H9 (cell line): ENCODE results near the gene ENTPD1. TPM values are rescaled to one million over a fixed set of nuclear protein-coding genes. Genes with fewer than 3 reads are reported as not detected.

Source experiments
- DNase-seq: peaks from one replicate; pipeline ENCODE4 v3.0.0-alpha.2; 2017
- H2AFZ ChIP-seq: one replicate; pipeline ENCODE4 v1.6.1; 2013; ENCODE audit warnings: mild to moderate bottlenecking, low read length, control low read depth, moderate library complexity
- H2AK5ac ChIP-seq: 2 replicates; pipeline ENCODE4 v1.6.1; 2013; ENCODE audit warnings: low read length, control low read depth, mixed read lengths; ENCODE audit not compliant: insufficient read length
- H2BK120ac ChIP-seq: one replicate; pipeline ENCODE4 v1.6.1; 2013; ENCODE audit warnings: low read depth, mild to moderate bottlenecking, low read length, control low read depth, inconsistent platforms; ENCODE audit not compliant: poor library complexity, severe bottlenecking
- H2BK12ac ChIP-seq: 2 replicates; pipeline ENCODE4 v1.6.1; 2013; ENCODE audit warnings: low read length, control low read depth, mixed read lengths, low read depth; ENCODE audit not compliant: insufficient read length
- H2BK15ac ChIP-seq: 2 replicates; pipeline ENCODE4 v1.6.1; 2013; ENCODE audit warnings: low read depth, low read length, control low read depth
- H2BK20ac ChIP-seq: one replicate; pipeline ENCODE4 v1.6.1; 2013; ENCODE audit warnings: low read depth, mild to moderate bottlenecking, low read length, control low read depth, inconsistent platforms; ENCODE audit not compliant: poor library complexity, severe bottlenecking
- H2BK5ac ChIP-seq: 2 replicates; pipeline ENCODE4 v1.6.1; 2013; ENCODE audit warnings: low read length, control low read depth, mixed read lengths; ENCODE audit not compliant: insufficient read length
- H3K14ac ChIP-seq: 2 replicates; pipeline ENCODE4 v1.6.1; 2013; ENCODE audit warnings: low read length, control low read depth; ENCODE audit not compliant: insufficient read depth
- H3K18ac ChIP-seq: 2 replicates; pipeline ENCODE4 v1.6.1; 2013; ENCODE audit warnings: low read depth, mild to moderate bottlenecking, mixed read lengths, low read length, control low read depth; ENCODE audit not compliant: insufficient read length
- H3K23ac ChIP-seq: 2 replicates; pipeline ENCODE4 v1.6.1; 2013; ENCODE audit warnings: low read length, control low read depth, mixed read lengths, low read depth; ENCODE audit not compliant: insufficient read length
- H3K23me2 ChIP-seq: 2 replicates; pipeline ENCODE4 v1.6.1; 2013; ENCODE audit warnings: low read depth, mild to moderate bottlenecking, mixed read lengths, low read length, control low read depth; ENCODE audit not compliant: insufficient read length, poor library complexity, severe bottlenecking
- H3K27ac ChIP-seq: 2 replicates; pipeline ENCODE4 v1.5.1; 2013; ENCODE audit warnings: low read length, control low read depth, mixed read lengths, low read depth; ENCODE audit not compliant: insufficient read length
- H3K27me3 ChIP-seq: 2 replicates; pipeline ENCODE4 v1.6.1; 2013; ENCODE audit warnings: low read length, control low read depth, inconsistent platforms; ENCODE audit not compliant: insufficient read depth
- H3K4ac ChIP-seq: 2 replicates; pipeline ENCODE4 v1.6.1; 2013; ENCODE audit warnings: low read depth, mild to moderate bottlenecking, control low read depth, inconsistent platforms, low read length, moderate library complexity
- H3K4me1 ChIP-seq: 2 replicates; pipeline ENCODE4 v1.6.1; 2013; ENCODE audit warnings: low read length, control low read depth, inconsistent platforms; ENCODE audit not compliant: insufficient read depth
- H3K4me2 ChIP-seq: 2 replicates; pipeline ENCODE4 v1.6.1; 2013; ENCODE audit warnings: low read length, control low read depth, mixed read lengths; ENCODE audit not compliant: insufficient read length, insufficient read depth
- H3K56ac ChIP-seq: 2 replicates; pipeline ENCODE4 v1.6.1; 2013; ENCODE audit warnings: low read depth, mild to moderate bottlenecking, mixed read lengths, low read length, control low read depth; ENCODE audit not compliant: insufficient read length
- H3K79me1 ChIP-seq: 2 replicates; pipeline ENCODE4 v1.6.1; 2013; ENCODE audit warnings: low read depth, mild to moderate bottlenecking, moderate library complexity, low read length, control low read depth, inconsistent platforms; ENCODE audit not compliant: insufficient read depth, poor library complexity, severe bottlenecking
- H3K79me2 ChIP-seq: 2 replicates; pipeline ENCODE4 v1.6.1; 2013; ENCODE audit warnings: low read length, control low read depth, inconsistent platforms; ENCODE audit not compliant: insufficient read depth
- H3K9ac ChIP-seq: 2 replicates; pipeline ENCODE4 v1.6.1; 2013; ENCODE audit warnings: low read length, control low read depth, mixed read lengths; ENCODE audit not compliant: insufficient read length; ENCODE audit errors: extremely low read depth
- H3K9me3 ChIP-seq: one replicate; pipeline ENCODE4 v1.6.1; 2013; ENCODE audit warnings: low read depth, low read length, inconsistent platforms; ENCODE audit not compliant: control insufficient read depth
- H3T11ph ChIP-seq: one replicate; pipeline ENCODE4 v1.6.1; 2013; ENCODE audit warnings: mild to moderate bottlenecking, low read length, control low read depth, inconsistent platforms
- H4K20me1 ChIP-seq: one replicate; pipeline ENCODE4 v1.6.1; 2013; ENCODE audit not compliant: control insufficient read depth, insufficient read length, insufficient read depth
- H4K5ac ChIP-seq: 2 replicates; pipeline ENCODE4 v1.6.1; 2013; ENCODE audit warnings: low read depth, mild to moderate bottlenecking, mixed read lengths, low read length, control low read depth; ENCODE audit not compliant: insufficient read length
- H4K8ac ChIP-seq: replicated peaks from 2 replicates; pipeline ENCODE4 v1.6.1; 2013; ENCODE audit warnings: low read length, control low read depth, mixed read lengths, low read depth; ENCODE audit not compliant: insufficient read length
- H4K91ac ChIP-seq: 2 replicates; pipeline ENCODE4 v1.6.1; 2013; ENCODE audit warnings: low read depth, mild to moderate bottlenecking, moderate library complexity, mixed read lengths, low read length, control low read depth; ENCODE audit not compliant: insufficient read length
- H3K27ac Mint-ChIP-seq, 3 experiments: 2 replicates in 2 of 3; 3 replicates in 1 of 3; pipeline ENCODE4 v1.8.0; 2020 to 2021; ENCODE audit warnings: mixed read lengths in 3 of 3, mild to moderate bottlenecking in 1 of 3, moderate library complexity in 1 of 3
- H3K27me3 Mint-ChIP-seq: 2 replicates; pipeline ENCODE4 v1.8.0; 2021; ENCODE audit warnings: low read depth, mild to moderate bottlenecking, moderate library complexity, mixed read lengths
- H3K36me3 Mint-ChIP-seq, 3 experiments: 2 replicates in 2 of 3; 3 replicates in 1 of 3; pipeline ENCODE4 v1.8.0; 2020 to 2021; ENCODE audit warnings: low read depth in 3 of 3, mixed read lengths in 3 of 3; ENCODE audit not compliant: insufficient read depth in 1 of 3
- H3K4me1 Mint-ChIP-seq, 2 experiments: 2 replicates each; pipeline ENCODE4 v1.8.0; 2020; ENCODE audit warnings: mixed read lengths in 2 of 2
- H3K4me3 Mint-ChIP-seq, 2 experiments: 2 replicates in 1 of 2; 3 replicates in 1 of 2; pipeline ENCODE4 v1.8.0; 2020 to 2021; ENCODE audit warnings: mild to moderate bottlenecking in 2 of 2, mixed read lengths in 2 of 2, moderate library complexity in 1 of 2
- H3K9me3 Mint-ChIP-seq, 2 experiments: 2 replicates in 1 of 2; 3 replicates in 1 of 2; pipeline ENCODE4 v1.8.0; 2020; ENCODE audit warnings: mild to moderate bottlenecking in 2 of 2, mixed read lengths in 2 of 2, moderate library complexity in 1 of 2
- CTCF ChIP-seq: fragments of 200-600 bp; sonication (generic); conservative IDR thresholded peaks from 3 replicates; pipeline ENCODE4 v1.8.0; 2021; ENCODE audit warnings: antibody characterized with exemption, mild to moderate bottlenecking
- WGBS: extraction: QIAGEN DNeasy Blood & Tissue Kit; methylation state at CpG from one replicate; pipeline ENCODE4 v1.1.7; 2013; ENCODE audit warnings: missing lambda C conversion rate, low lambda C conversion rate, mixed read lengths; ENCODE audit not compliant: insufficient read length; ENCODE audit errors: extremely low coverage; 5-methylcytosine and 5-hydroxymethylcytosine counted together
- total RNA-seq: library from RNA; stranded (reverse); gene quantifications from 2 replicates; pipeline ENCODE4 v1.2.1, GENCODE V29; 2021

The ENTPD1 gene
- total RNA-seq, 1 experiment from 2014 or later = 1.9 TPM

GRCh38 chr10:95792874-95793285, 36.9 kb downstream of the ENTPD1 start:
- no peaks in the 10 kb centered on the region for H3K9me3 ChIP-seq
- peaks cover 0 to under 1% of the 10 kb centered on the region in 2 experiments; a peak in 1 of 5 replicates for H3K9me3 Mint-ChIP-seq
- peaks cover 0 to 2% (median 0%) of the 10 kb centered on the region in 3 experiments; a peak in 1 of 7 replicates for H3K36me3 Mint-ChIP-seq
- no peak overlapping the region for H2BK20ac ChIP-seq
- H3K18ac ChIP-seq = no peak overlapping the region
- no peak overlapping the region for H2BK12ac ChIP-seq
- H3K79me1 ChIP-seq = no peaks in the 10 kb centered on the region
- H4K91ac ChIP-seq = no peak overlapping the region
- no peak overlapping the region for H3K4me3 Mint-ChIP-seq
- H3K9ac ChIP-seq = no peak overlapping the region
- H3K79me2 ChIP-seq = no peaks in the 10 kb centered on the region
- no peak overlapping the region for H3K4ac ChIP-seq
- no peak overlapping the region for H3K14ac ChIP-seq
- WGBS = no CpG with 5 or more reads among the region's 4 CpGs
- no peak overlapping the region for H3K56ac ChIP-seq
- no peaks in the 10 kb centered on the region for H4K20me1 ChIP-seq
- H2AK5ac ChIP-seq = no peak overlapping the region
- H2BK120ac ChIP-seq = no peak overlapping the region
- DNase-seq = no peak
- no peak overlapping the region for H3K4me2 ChIP-seq
- no peak overlapping the region for H3T11ph ChIP-seq
- H3K27ac ChIP-seq = no peak overlapping the region
- no peak overlapping the region for H4K5ac ChIP-seq
- no peaks in the 10 kb centered on the region for H3K27me3 ChIP-seq
- H2BK5ac ChIP-seq = no peak overlapping the region
- H3K23me2 ChIP-seq = no peaks in the 10 kb centered on the region
- no peak overlapping the region for H2BK15ac ChIP-seq
- no peaks in the 10 kb centered on the region for H3K4me1 Mint-ChIP-seq
- no peak overlapping the region for H2AFZ ChIP-seq
- no peak overlapping the region for H3K27ac Mint-ChIP-seq
- TF ChIP-seq CTCF = no peak
- H3K4me1 ChIP-seq = no peaks in the 10 kb centered on the region
- no peak overlapping the region for H4K8ac ChIP-seq
- no peaks in the 10 kb centered on the region for H3K27me3 Mint-ChIP-seq
- H3K23ac ChIP-seq = no peak overlapping the region
